ENCODE measurements around the gene UBR1.
"Not testable (repeated sequence)": the region's sequence is repeated elsewhere in the genome, so short reads cannot be mapped to it uniquely, and the experiment has no call there.

Gene UBR1

DNA sequence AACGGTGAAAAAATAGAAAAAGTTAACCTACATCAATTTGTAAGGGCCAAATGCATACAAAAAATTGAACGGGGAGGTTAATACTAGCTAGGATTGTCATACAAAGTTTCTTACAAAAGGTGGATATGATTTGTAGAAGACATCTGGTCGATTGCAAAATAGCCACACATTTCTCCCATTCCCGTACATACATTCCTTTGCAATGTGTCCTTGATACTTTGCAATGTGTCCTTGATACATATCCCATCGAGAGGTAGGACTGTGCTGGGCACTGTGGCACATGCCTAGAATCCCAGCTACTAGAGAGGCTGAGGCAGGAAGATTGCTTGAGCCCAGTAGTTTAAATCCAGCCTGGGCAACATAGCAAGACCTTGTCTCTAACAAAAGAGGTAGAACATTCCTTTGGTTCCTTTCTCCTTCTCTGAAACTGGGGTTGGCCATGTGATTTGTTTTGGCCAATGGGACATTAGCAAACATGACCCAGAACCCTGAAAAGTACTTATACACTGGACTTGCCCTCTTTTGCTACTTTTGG, 194.7 kb downstream of the UBR1 start:
- DNase-seq (ENCODE audit: low spot score) = no peak

DNA sequence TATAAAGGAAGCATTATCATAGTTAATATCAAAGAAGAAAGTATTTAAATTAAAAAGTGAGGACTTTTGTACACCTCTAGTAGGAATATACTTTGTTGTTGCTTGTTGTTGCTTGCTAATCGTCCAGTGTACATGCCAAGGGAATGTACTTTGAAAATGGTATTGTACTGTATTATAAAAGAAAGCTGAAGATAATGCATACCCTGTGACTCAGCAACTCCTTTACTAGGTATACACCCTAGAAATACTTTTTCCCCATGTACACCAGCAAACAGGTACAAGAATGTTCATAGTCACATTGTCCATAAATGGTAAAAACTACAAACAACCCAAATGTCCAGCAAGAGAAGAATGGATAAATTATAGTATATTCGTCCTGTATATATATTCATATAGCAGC, 197.3 kb downstream of the UBR1 start:
- DNase-seq (ENCODE audit: low spot score) = no peak

DNA sequence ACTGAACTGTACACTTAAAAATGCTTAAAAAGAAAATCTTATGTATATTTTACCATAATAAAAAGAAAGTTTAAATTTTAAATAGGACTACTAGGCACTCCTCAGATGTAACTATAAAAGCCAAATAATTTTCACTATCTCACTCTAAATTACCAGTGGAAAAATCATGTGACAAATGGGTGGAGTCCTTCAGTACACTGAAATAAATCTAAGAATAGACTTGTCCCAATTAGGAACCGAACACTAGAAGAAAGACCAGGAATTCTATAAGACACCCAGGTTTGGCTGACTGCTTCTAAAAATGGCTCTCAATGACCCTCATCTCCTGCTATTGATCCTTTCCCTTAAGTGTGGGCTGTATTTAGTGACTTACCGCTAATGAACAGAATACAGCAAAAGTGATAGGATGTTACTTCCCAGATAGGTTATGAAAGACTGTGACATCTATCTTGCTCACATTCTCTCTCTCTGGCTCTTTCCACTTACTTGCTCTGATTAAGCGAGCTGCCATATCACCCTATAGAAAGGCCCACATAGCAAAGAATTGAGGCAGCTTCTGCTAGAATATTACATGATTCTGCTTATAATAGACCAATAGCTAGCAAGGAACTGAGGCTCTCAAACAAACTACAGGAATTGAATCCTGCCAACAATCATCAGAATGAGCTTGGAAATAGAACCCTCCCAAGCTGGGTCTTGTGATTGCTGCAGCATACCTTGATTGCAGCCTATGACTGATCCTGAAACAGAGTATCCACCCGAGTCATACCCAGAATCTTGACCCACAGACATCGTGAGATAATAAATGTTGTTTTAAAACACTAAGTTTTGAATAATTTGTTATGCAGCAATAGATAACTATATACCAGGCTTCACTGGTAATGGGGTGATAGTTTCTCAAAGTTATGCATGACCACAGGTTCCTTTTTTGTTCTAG, 202.2 kb downstream of the UBR1 start:
- DNase-seq (ENCODE audit: low spot score) = no peak

DNA sequence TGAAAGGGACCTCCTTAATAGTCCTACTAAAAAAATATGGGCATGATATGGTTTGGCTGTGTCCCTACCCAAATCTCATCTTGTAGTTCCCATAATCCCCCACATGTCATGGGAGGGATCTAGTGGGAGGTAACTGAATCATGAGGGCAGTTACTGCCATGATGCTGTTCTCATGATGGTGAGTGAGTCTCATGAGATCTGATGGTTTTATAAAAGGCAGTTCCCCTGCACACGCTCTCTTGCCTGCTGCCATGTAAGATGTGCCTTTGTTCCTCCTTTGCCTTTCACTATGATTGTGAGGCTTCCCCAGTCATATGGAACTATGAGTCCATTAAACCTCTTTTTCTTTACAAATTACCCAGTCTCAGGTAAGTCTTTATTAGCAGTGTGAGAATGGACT, 211.9 kb downstream of the UBR1 start:
- not testable (repeated sequence) for DNase-seq (ENCODE audit: low spot score)
